Activated B cell treated with CpG ODN at 0.5 μM for 24 hours (primary cell): Measurements from ENCODE around the gene CLEC3A. TPM values are rescaled to one million over a fixed set of nuclear protein-coding genes. Genes with fewer than 3 reads are reported as not detected.

Experiments
- ATAC-seq: fragments of 200-7000 bp; cut with Tn5 transposase; one replicate; pipeline ENCODE4 v1.10.0; 2021; ENCODE audit warnings: low read depth, mild to moderate bottlenecking, moderate library complexity
- CTCF ChIA-PET: fragments of 350-600 bp; sonication (Branson Sonifier 250); formaldehyde crosslinking; loops from one replicate; lab custom pipeline; 2021; ENCODE audit warnings: antibody characterized with exemption; lab: Charles Lee
- POLR2A ChIA-PET: fragments of 350-600 bp; sonication (Branson Sonifier 250); formaldehyde crosslinking; loops from one replicate; lab custom pipeline; 2021; ENCODE audit warnings: antibody characterized with exemption; lab: Charles Lee
- DNase-seq: peaks from one replicate; pipeline ENCODE4 v3.0.0; 2022
- H3K27ac Mint-ChIP-seq: one replicate; pipeline ENCODE4 v1.8.0; 2020; ENCODE audit warnings: mixed read lengths
- H3K27me3 Mint-ChIP-seq: one replicate; pipeline ENCODE4 v1.8.0; 2021; ENCODE audit warnings: mixed read lengths
- H3K36me3 Mint-ChIP-seq: one replicate; pipeline ENCODE4 v1.8.0; 2021; ENCODE audit warnings: low read depth, mixed read lengths
- H3K4me1 Mint-ChIP-seq: one replicate; pipeline ENCODE4 v1.8.0; 2021; ENCODE audit warnings: mixed read lengths
- H3K4me3 Mint-ChIP-seq: one replicate; pipeline ENCODE4 v1.8.0; 2020; ENCODE audit warnings: mild to moderate bottlenecking, mixed read lengths
- H3K9me3 Mint-ChIP-seq: one replicate; pipeline ENCODE4 v1.8.0; 2020; ENCODE audit warnings: mixed read lengths
- CTCF ChIP-seq: fragments of 200-600 bp; IDR thresholded peaks from one replicate; pipeline ENCODE4 v1.8.0; 2022; ENCODE audit warnings: antibody characterized with exemption, mild to moderate bottlenecking
- intact Hi-C: fragments of 100-400 bp; cut with micrococcal nuclease; formaldehyde crosslinking; loops from one replicate; pipeline ENCODE4 v1.15.1; 2024
- total RNA-seq: library from RNA; stranded (reverse); gene quantifications from 2 replicates; pipeline ENCODE4 v1.2.3, GENCODE V29; 2022

Gene CLEC3A
- not detected in 2 replicates for total RNA-seq

GRCh38 chr16:78022347-78023060 is at the start of gene CLEC3A:
TSS of gene CLEC3A (plus strand) at chr16:78022548. CDS start at chr16:78022627, 79 bp downstream.
- POLR2A ChIA-PET: no interaction called here
- no peaks in the 10 kb centered on the region for H3K36me3 Mint-ChIP-seq

DNA sequence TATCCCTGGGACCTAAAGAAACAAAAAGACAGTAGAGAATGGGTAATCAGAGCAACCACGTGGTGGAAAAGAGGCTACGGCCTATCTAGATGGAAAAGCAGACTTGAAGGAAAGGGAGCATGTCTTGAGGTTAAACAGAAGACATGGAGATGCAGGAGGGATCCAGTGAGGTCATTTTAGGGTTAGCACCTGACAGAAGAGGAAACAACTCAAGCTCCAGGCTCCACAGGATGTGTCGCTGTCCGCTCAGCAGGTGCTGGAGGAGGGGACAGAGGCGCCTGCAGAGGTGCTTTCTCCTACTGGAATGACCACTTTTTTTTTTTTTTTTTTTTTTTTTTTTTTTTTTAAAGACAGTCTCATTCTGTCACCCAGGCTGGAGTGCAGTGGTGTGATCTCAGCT is 47.5 kb upstream of the CLEC3A start:
- H3K9me3 Mint-ChIP-seq: no peaks in the 10 kb centered on the region
- intact Hi-C loops: no loop called here
- DNase-seq (no peak), ATAC-seq (no peak)
- ChIA-PET CTCF (interaction anchor here (0.8 kb wide), 1 partner anchor 300 kb away, joined by 4 read pairs; no protein-coding TSS in a partner anchor), POLR2A (no interaction called here)
- H3K36me3 Mint-ChIP-seq: no peaks in the 10 kb centered on the region
- no peak for TF ChIP-seq CTCF
- H3K27me3 Mint-ChIP-seq: peaks cover 4% of the 10 kb centered on the region
- no peak overlapping the region for H3K27ac Mint-ChIP-seq
- no peak overlapping the region for H3K4me3 Mint-ChIP-seq
- no peaks in the 10 kb centered on the region for H3K4me1 Mint-ChIP-seq

More at GRCh38 chr16:78022347-78023060, at the start of gene CLEC3A:
- ATAC-seq: no peak
- Mint-ChIP-seq H3K4me1 (no peaks in the 10 kb centered on the region), H3K27me3 (peaks cover 5% of the 10 kb centered on the region), H3K4me3 (no peak within 1 kb of the TSS), H3K27ac (no peak within 1 kb of the TSS), H3K9me3 (no peaks in the 10 kb centered on the region)
- CTCF ChIA-PET: no interaction called here
- no peak for DNase-seq
- no peak for TF ChIP-seq CTCF
- intact Hi-C loops: no loop called here

GRCh38 chr16:77975942-77976341 is 46.4 kb upstream of the CLEC3A start:
- no peak for TF ChIP-seq CTCF
- Mint-ChIP-seq H3K36me3 (no peaks in the 10 kb centered on the region), H3K27me3 (peaks cover 4% of the 10 kb centered on the region), H3K4me1 (no peaks in the 10 kb centered on the region), H3K27ac (no peak overlapping the region), H3K9me3 (no peaks in the 10 kb centered on the region), H3K4me3 (no peak overlapping the region)
- POLR2A ChIA-PET: no interaction called here
- ATAC-seq (no peak), DNase-seq (no peak)
- CTCF ChIA-PET: no interaction called here
- intact Hi-C loops: no loop called here

GRCh38 chr16:77977339-77977738 is 45.0 kb upstream of the CLEC3A start:
- H3K36me3 Mint-ChIP-seq: no peaks in the 10 kb centered on the region
- TF ChIP-seq CTCF: no peak
- CTCF ChIA-PET: no interaction called here
- POLR2A ChIA-PET: no interaction called here
- peaks cover 2% of the 10 kb centered on the region for H3K27me3 Mint-ChIP-seq
- no peak overlapping the region for H3K27ac Mint-ChIP-seq
- H3K4me1 Mint-ChIP-seq: no peaks in the 10 kb centered on the region
- ATAC-seq (no peak), DNase-seq (no peak)
- no peaks in the 10 kb centered on the region for H3K9me3 Mint-ChIP-seq
- intact Hi-C loops: no loop called here
- no peak overlapping the region for H3K4me3 Mint-ChIP-seq

DNA sequence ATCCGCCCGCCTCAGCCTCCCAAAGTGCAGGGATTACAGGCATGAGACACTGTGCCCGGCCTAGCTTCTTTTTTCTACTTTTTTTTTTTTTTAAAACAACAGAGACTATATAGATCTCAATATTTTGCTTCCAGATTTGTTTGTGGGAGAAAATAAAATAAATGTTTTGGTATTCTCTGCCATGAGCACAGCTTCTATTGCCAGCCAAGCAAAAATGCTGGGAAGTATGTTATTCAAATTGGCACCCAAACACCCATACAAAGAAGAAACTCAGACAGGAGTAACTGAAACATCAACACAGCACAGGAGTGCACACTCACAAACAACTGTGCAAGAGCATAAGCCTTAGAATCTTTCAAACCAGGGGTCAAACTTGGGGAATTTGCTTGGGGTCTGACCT is 37.2 kb upstream of the CLEC3A start:
- H3K4me1 Mint-ChIP-seq: no peaks in the 10 kb centered on the region
- ChIA-PET CTCF (no interaction called here), POLR2A (no interaction called here)
- DNase-seq (no peak), ATAC-seq (no peak)
- H3K36me3 Mint-ChIP-seq: no peaks in the 10 kb centered on the region
- no peak overlapping the region for H3K27ac Mint-ChIP-seq
- intact Hi-C loops: no loop called here
- peaks cover 3% of the 10 kb centered on the region for H3K27me3 Mint-ChIP-seq
- no peak for TF ChIP-seq CTCF
- H3K9me3 Mint-ChIP-seq: no peaks in the 10 kb centered on the region
- H3K4me3 Mint-ChIP-seq: no peak overlapping the region
